Neural progenitor cell (in vitro differentiated cells): ENCODE results near the gene GABARAP. TPM values are rescaled to one million over a fixed set of nuclear protein-coding genes. Genes with fewer than 3 reads are reported as not detected.

Experiments
- DNase-seq: peaks from one replicate; pipeline ENCODE4 v3.0.0-alpha.2; 2016; ENCODE audit warnings: low spot score
- H2AFZ ChIP-seq: fragments of 200-600 bp; sonication (generic); replicated peaks from 2 replicates; pipeline ENCODE4 v1.6.1; 2016; ENCODE audit warnings: antibody characterized with exemption
- H3F3A ChIP-seq: fragments of 200-600 bp; sonication (generic); 2 replicates; pipeline ENCODE4 v1.6.1; 2016; ENCODE audit warnings: antibody characterized with exemption, low read depth
- H3K27ac ChIP-seq: fragments of 200-600 bp; sonication (generic); 2 replicates; pipeline ENCODE4 v1.5.1; 2016; ENCODE audit warnings: mild to moderate bottlenecking
- H3K27me3 ChIP-seq: fragments of 200-600 bp; sonication (generic); 2 replicates; pipeline ENCODE4 v1.6.1; 2016; ENCODE audit warnings: mild to moderate bottlenecking, moderate library complexity
- H3K36me3 ChIP-seq: fragments of 200-600 bp; sonication (generic); 2 replicates; pipeline ENCODE4 v1.5.1; 2016
- H3K4me1 ChIP-seq: fragments of 200-600 bp; sonication (generic); 2 replicates; pipeline ENCODE4 v1.6.1; 2016; ENCODE audit warnings: mixed run types
- H3K4me2 ChIP-seq: fragments of 200-600 bp; sonication (generic); 2 replicates; pipeline ENCODE4 v1.6.1; 2016
- H3K4me3 ChIP-seq: fragments of 200-600 bp; sonication (generic); 2 replicates; pipeline ENCODE4 v1.5.1; 2016
- H3K79me2 ChIP-seq: fragments of 200-600 bp; sonication (generic); 2 replicates; pipeline ENCODE4 v1.6.1; 2016; ENCODE audit warnings: low read depth
- H3K9ac ChIP-seq: fragments of 200-600 bp; sonication (generic); 2 replicates; pipeline ENCODE4 v1.6.1; 2016
- H3K9me3 ChIP-seq: fragments of 200-600 bp; sonication (generic); 2 replicates; pipeline ENCODE4 v1.5.1; 2016; ENCODE audit warnings: low read depth
- H4K20me1 ChIP-seq: fragments of 200-600 bp; sonication (generic); 2 replicates; pipeline ENCODE4 v1.6.1; 2016; ENCODE audit warnings: low read depth
- H3K27ac Mint-ChIP-seq: 3 replicates; pipeline ENCODE4 v1.8.0; 2021; ENCODE audit warnings: mixed read lengths
- H3K27me3 Mint-ChIP-seq: 2 replicates; pipeline ENCODE4 v1.8.0; 2022; ENCODE audit warnings: low read depth, mild to moderate bottlenecking, inconsistent platforms, moderate library complexity, mixed read lengths; ENCODE audit not compliant: insufficient read depth
- H3K36me3 Mint-ChIP-seq: 3 replicates; pipeline ENCODE4 v1.8.0; 2021; ENCODE audit warnings: mixed read lengths
- H3K4me1 Mint-ChIP-seq: 3 replicates; pipeline ENCODE4 v1.8.0; 2021; ENCODE audit warnings: mixed read lengths
- H3K4me3 Mint-ChIP-seq: 3 replicates; pipeline ENCODE4 v1.8.0; 2021; ENCODE audit warnings: mild to moderate bottlenecking, moderate library complexity, mixed read lengths
- H3K9me3 Mint-ChIP-seq: 3 replicates; pipeline ENCODE4 v1.8.0; 2020; ENCODE audit warnings: mixed read lengths
- EZH2 ChIP-seq: fragments of 200-600 bp; sonication (generic); IDR thresholded peaks from 2 replicates; pipeline ENCODE4 v1.6.1; 2017; ENCODE audit warnings: antibody characterized with exemption, mild to moderate bottlenecking, moderate library complexity
- EZH2phosphoT487 ChIP-seq: fragments of 200-600 bp; sonication (generic); IDR thresholded peaks from 2 replicates; pipeline ENCODE4 v1.6.1; 2017; ENCODE audit warnings: antibody characterized with exemption
- total RNA-seq: library from RNA; depleted of rRNA; stranded (reverse); fragments of >200 nt; gene quantifications from 2 replicates; pipeline ENCODE4 v1.2.3, GENCODE V29; 2015; ENCODE audit warnings: low replicate concordance
- TF ChIP-seq, protein P1 (sequence below): fragments of 200-600 bp; sonication (generic); IDR thresholded peaks from 2 replicates; pipeline ENCODE4 v1.5.1; 2017; ENCODE audit warnings: antibody characterized with exemption, mild to moderate bottlenecking

GABARAP gene
- total RNA-seq, 1 donor from 2014 or later, result 225 TPM

DNA sequence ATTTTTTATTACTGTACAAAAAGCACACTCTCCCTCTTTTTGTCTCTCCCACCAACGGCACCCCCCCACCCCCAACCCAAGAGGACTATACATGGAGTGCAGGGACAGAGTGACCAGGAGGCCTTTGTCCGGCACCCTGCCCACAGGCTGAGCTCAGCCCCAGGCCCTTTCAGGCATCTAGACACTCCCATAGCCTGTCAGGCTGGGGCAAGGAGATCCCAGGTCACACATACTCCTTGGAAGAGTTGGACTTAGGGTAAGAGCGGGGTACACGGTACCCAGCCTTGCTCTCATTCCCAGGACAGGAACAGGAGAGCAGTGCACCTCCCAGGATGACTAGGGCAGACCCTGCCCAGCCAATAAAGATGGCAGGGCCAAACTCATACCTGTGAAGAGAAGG lies 17.9 kb upstream of the GABARAP start:
- Mint-ChIP-seq H3K4me3 (peak overlapping the region; percentile 57), H3K27me3 (peaks cover 46% of the 10 kb centered on the region), H3K27ac (no peak overlapping the region), H3K4me1 (peaks cover 8% of the 10 kb centered on the region), H3K36me3 (peaks cover 20% of the 10 kb centered on the region), H3K9me3 (no peaks in the 10 kb centered on the region)
- Histone ChIP-seq H3K4me2 (no peak overlapping the region), H3K27ac (no peak overlapping the region), H3K79me2 (no peaks in the 10 kb centered on the region), H3K4me3 (no peak overlapping the region), H3K9me3 (no peaks in the 10 kb centered on the region), H3K4me1 (peaks cover 14% of the 10 kb centered on the region), H3K27me3 (peaks cover 49% of the 10 kb centered on the region), H2AFZ (no peak overlapping the region), H3K9ac (no peak overlapping the region), H3K36me3 (no peaks in the 10 kb centered on the region), H4K20me1 (peaks cover 11% of the 10 kb centered on the region), H3F3A (peaks cover 29% of the 10 kb centered on the region)
- TF ChIP-seq EZH2, result no peak
- no peak for TF ChIP-seq EZH2phosphoT487
- TF ChIP-seq, protein P1, sequence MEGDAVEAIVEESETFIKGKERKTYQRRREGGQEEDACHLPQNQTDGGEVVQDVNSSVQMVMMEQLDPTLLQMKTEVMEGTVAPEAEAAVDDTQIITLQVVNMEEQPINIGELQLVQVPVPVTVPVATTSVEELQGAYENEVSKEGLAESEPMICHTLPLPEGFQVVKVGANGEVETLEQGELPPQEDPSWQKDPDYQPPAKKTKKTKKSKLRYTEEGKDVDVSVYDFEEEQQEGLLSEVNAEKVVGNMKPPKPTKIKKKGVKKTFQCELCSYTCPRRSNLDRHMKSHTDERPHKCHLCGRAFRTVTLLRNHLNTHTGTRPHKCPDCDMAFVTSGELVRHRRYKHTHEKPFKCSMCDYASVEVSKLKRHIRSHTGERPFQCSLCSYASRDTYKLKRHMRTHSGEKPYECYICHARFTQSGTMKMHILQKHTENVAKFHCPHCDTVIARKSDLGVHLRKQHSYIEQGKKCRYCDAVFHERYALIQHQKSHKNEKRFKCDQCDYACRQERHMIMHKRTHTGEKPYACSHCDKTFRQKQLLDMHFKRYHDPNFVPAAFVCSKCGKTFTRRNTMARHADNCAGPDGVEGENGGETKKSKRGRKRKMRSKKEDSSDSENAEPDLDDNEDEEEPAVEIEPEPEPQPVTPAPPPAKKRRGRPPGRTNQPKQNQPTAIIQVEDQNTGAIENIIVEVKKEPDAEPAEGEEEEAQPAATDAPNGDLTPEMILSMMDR, result no peak
- no peak for DNase-seq

DNA sequence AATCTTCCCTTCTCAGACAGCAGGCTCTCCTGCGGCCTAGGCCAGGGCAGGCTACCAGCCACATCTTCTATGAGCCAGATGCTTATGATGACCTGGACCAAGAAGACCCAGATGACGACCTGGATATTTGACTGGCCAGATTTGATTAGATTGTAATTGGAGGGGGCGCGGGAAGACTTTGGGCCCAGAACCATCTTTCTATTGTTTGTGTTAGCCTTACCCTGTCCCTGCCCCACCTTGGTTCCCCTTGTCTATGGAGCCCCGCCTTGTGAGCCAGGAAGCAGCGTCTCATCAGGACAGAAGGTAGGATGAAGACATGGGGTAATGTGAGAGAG lies 17.3 kb upstream of the GABARAP start:
- Histone ChIP-seq H3K4me1 (peaks cover 14% of the 10 kb centered on the region), H3K4me3 (no peak overlapping the region), H3F3A (peaks cover 29% of the 10 kb centered on the region), H3K9ac (no peak overlapping the region), H4K20me1 (peaks cover 11% of the 10 kb centered on the region), H2AFZ (no peak overlapping the region), H3K79me2 (no peaks in the 10 kb centered on the region), H3K27ac (no peak overlapping the region), H3K36me3 (no peaks in the 10 kb centered on the region), H3K9me3 (no peaks in the 10 kb centered on the region), H3K4me2 (no peak overlapping the region), H3K27me3 (peaks cover 49% of the 10 kb centered on the region)
- peaks cover 46% of the 10 kb centered on the region for H3K27me3 Mint-ChIP-seq
- no peak overlapping the region for H3K27ac Mint-ChIP-seq
- peaks cover 25% of the 10 kb centered on the region for H3K36me3 Mint-ChIP-seq
- peaks cover 8% of the 10 kb centered on the region for H3K4me1 Mint-ChIP-seq
- TF ChIP-seq, protein P1, result no peak
- TF ChIP-seq EZH2phosphoT487 (no peak), EZH2 (no peak)
- no peak overlapping the region for H3K4me3 Mint-ChIP-seq
- DNase-seq, result no peak
- no peaks in the 10 kb centered on the region for H3K9me3 Mint-ChIP-seq

DNA sequence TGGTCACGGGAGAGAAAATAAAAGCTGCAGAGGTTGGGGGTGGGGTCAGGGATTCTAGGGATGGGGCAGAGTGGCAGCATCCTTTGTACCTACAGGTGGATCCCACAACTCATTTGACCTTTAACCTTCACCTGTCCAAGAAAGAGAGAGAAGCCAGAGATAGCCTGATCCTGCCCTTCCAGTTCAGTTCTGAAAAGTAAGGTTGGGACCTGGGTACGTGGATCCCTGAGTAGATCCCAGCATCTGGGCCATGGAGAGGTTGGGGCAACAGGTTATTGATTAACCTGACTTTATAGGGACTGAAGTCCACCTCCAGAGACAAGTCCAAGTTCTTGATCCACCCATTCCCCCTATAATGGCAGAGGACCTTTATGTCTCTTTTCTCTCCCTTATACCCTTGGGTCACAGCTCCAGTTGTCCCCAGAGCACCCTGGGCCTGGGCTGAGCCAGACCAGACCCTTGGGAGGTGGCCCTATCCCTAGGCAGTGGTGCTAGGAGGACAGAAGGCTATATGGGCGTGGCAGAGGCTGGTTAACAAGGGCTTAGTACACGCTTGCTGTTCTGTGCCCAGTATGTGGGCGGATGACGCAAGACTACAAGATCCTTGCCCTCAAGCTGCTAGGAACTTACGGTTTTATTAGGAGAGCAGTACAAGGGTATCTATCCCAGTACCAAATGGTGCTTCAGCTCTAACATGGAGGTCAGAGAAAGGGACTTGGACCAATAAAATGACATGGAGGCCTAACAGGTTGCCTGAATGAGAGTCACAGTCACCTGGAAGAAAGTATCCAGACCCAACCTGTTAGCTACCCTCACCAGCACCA lies 16.7 kb upstream of the GABARAP start:
- peaks cover 26% of the 10 kb centered on the region for H3K36me3 Mint-ChIP-seq
- no peak overlapping the region for H3K4me3 Mint-ChIP-seq

More for the DNA sequence above, 16.7 kb upstream of the GABARAP start:
- Histone ChIP-seq H3K27ac (no peak overlapping the region), H3K4me1 (peaks cover 14% of the 10 kb centered on the region), H3F3A (peaks cover 29% of the 10 kb centered on the region), H3K9ac (no peak overlapping the region), H3K4me3 (no peak overlapping the region), H3K36me3 (peaks cover 3% of the 10 kb centered on the region), H3K9me3 (no peaks in the 10 kb centered on the region), H2AFZ (no peak overlapping the region), H3K79me2 (no peaks in the 10 kb centered on the region), H3K27me3 (peaks cover 43% of the 10 kb centered on the region), H4K20me1 (peaks cover 11% of the 10 kb centered on the region), H3K4me2 (no peak overlapping the region)
- Mint-ChIP-seq H3K9me3 (no peaks in the 10 kb centered on the region), H3K27me3 (peaks cover 40% of the 10 kb centered on the region), H3K4me1 (peaks cover 10% of the 10 kb centered on the region), H3K27ac (no peak overlapping the region)
- DNase-seq, result no peak
- no peak for TF ChIP-seq EZH2
- TF ChIP-seq, protein P1, result no peak
